Neural cell (in vitro differentiated cells): ENCODE data around the gene IRAK2. TPM values are rescaled to one million over a fixed set of nuclear protein-coding genes. Genes with fewer than 3 reads are reported as not detected.

Experiments used
- H2AFZ ChIP-seq: fragments of 200-600, 300-800 bp; sonication (generic), shearing (Covaris generic); 2 replicates; pipeline ENCODE4 v1.6.0; 2014; ENCODE audit warnings: low read depth, mild to moderate bottlenecking, antibody characterized with exemption, low read length, moderate library complexity
- H3F3A ChIP-seq: fragments of 200-600 bp; shearing (Covaris generic); 2 replicates; pipeline ENCODE4 v1.6.1; 2016; ENCODE audit warnings: mild to moderate bottlenecking, moderate library complexity, mixed read lengths, antibody characterized with exemption, low read length; ENCODE audit not compliant: insufficient read depth, poor library complexity, severe bottlenecking
- H3K27ac ChIP-seq: fragments of 200-600, 300-800 bp; sonication (generic), shearing (Covaris generic); 2 replicates; pipeline ENCODE4 v1.5.1; 2014; ENCODE audit warnings: mild to moderate bottlenecking, low read length, moderate library complexity
- H3K27me3 ChIP-seq: fragments of 300-800, 200-600 bp; sonication (generic), shearing (Covaris generic); 2 replicates; pipeline ENCODE4 v1.6.0; 2014; ENCODE audit warnings: mild to moderate bottlenecking, low read depth, low read length, moderate library complexity; ENCODE audit not compliant: insufficient read depth
- H3K36me3 ChIP-seq: fragments of 300-800, 200-600 bp; sonication (generic), shearing (Covaris generic); 2 replicates; pipeline ENCODE4 v1.5.1; 2014; ENCODE audit warnings: mild to moderate bottlenecking, antibody characterized with exemption, low read length, moderate library complexity; ENCODE audit not compliant: insufficient read depth
- H3K4me2 ChIP-seq: fragments of 300-800, 200-600 bp; sonication (generic), shearing (Covaris generic); 2 replicates; pipeline ENCODE4 v1.6.0; 2014; ENCODE audit warnings: mild to moderate bottlenecking, low read length
- H3K4me3 ChIP-seq: fragments of 300-800, 200-600 bp; sonication (generic), shearing (Covaris generic); 2 replicates; pipeline ENCODE4 v1.5.1; 2014; ENCODE audit warnings: mild to moderate bottlenecking, low read length, moderate library complexity
- H3K79me2 ChIP-seq: fragments of 200-600 bp; shearing (Covaris generic); replicated peaks from 2 replicates; pipeline ENCODE4 v1.6.0; 2014; ENCODE audit warnings: mild to moderate bottlenecking, low read length, moderate library complexity; ENCODE audit not compliant: insufficient read depth
- H3K9ac ChIP-seq: fragments of 300-800, 200-600 bp; sonication (generic), shearing (Covaris generic); 2 replicates; pipeline ENCODE4 v1.6.1; 2016; ENCODE audit warnings: mild to moderate bottlenecking, low read length, mixed read lengths
- H3K9me2 ChIP-seq: fragments of 200-600 bp; shearing (Covaris generic); 2 replicates; pipeline ENCODE4 v1.6.1; 2016; ENCODE audit warnings: mild to moderate bottlenecking, low read length, mixed read lengths; ENCODE audit not compliant: insufficient read depth
- H3K9me3 ChIP-seq: fragments of 200-600, 300-800 bp; sonication (generic), shearing (Covaris generic); 2 replicates; pipeline ENCODE4 v1.6.1; 2016; ENCODE audit warnings: mild to moderate bottlenecking, mixed run types, low read length, moderate library complexity, mixed read lengths
- H4K20me1 ChIP-seq: fragments of 200-600 bp; shearing (Covaris generic); 2 replicates; pipeline ENCODE4 v1.6.1; 2016; ENCODE audit warnings: mild to moderate bottlenecking, mixed run types; ENCODE audit not compliant: insufficient read depth
- EP300 ChIP-seq: fragments of 450-650 bp; conservative IDR thresholded peaks from 2 replicates; pipeline ENCODE4 v1.6.1; 2014; ENCODE audit warnings: antibody characterized with exemption, mild to moderate bottlenecking, moderate library complexity; ENCODE audit not compliant: poor library complexity, severe bottlenecking
- EZH2 ChIP-seq: fragments of 200-600, 300-800 bp; shearing (Covaris generic), sonication (generic); IDR thresholded peaks from 2 replicates; pipeline ENCODE4 v1.6.1; 2014; ENCODE audit warnings: antibody characterized with exemption, low read length, borderline replicate concordance, mild to moderate bottlenecking; ENCODE audit not compliant: insufficient read depth, poor library complexity, severe bottlenecking
- MXI1 ChIP-seq: fragments of 450-650 bp; conservative IDR thresholded peaks from 2 replicates; pipeline ENCODE4 v1.6.1; 2014; ENCODE audit warnings: antibody characterized with exemption, mild to moderate bottlenecking; ENCODE audit not compliant: poor library complexity, severe bottlenecking
- POLR2AphosphoS5 ChIP-seq: IDR thresholded peaks from 2 replicates; pipeline ENCODE4 v1.6.1; 2012
- RAD21 ChIP-seq: fragments of 450-650 bp; conservative IDR thresholded peaks from 2 replicates; pipeline ENCODE4 v1.6.1; 2014; ENCODE audit warnings: antibody characterized with exemption, mild to moderate bottlenecking, moderate library complexity
- REST ChIP-seq: IDR thresholded peaks from 2 replicates; pipeline ENCODE4 v1.6.1; 2012; ENCODE audit warnings: borderline replicate concordance
- SMC3 ChIP-seq: fragments of 450-650 bp; conservative IDR thresholded peaks from 2 replicates; pipeline ENCODE4 v1.6.1; 2014; ENCODE audit warnings: antibody characterized with exemption, mild to moderate bottlenecking, moderate library complexity; ENCODE audit not compliant: poor library complexity
- TAF1 ChIP-seq: IDR thresholded peaks from 2 replicates; pipeline ENCODE4 v1.6.1; 2012; ENCODE audit warnings: low read depth
- polyA plus RNA-seq: library from polyadenylated mRNA; depleted of rRNA; stranded (reverse); fragments of >200 nt; gene quantifications from 2 replicates; pipeline ENCODE4 v1.2.3, GENCODE V29; 2014
- TF ChIP-seq, protein P1 (sequence below): fragments of 450-650 bp; IDR thresholded peaks from 2 replicates; pipeline ENCODE4 v1.5.1; 2014; ENCODE audit warnings: antibody characterized with exemption, mild to moderate bottlenecking, moderate library complexity; ENCODE audit not compliant: poor library complexity, severe bottlenecking

The IRAK2 gene
- polyA plus RNA-seq, 1 donor from 2014 or later: 0.84 TPM

DNA sequence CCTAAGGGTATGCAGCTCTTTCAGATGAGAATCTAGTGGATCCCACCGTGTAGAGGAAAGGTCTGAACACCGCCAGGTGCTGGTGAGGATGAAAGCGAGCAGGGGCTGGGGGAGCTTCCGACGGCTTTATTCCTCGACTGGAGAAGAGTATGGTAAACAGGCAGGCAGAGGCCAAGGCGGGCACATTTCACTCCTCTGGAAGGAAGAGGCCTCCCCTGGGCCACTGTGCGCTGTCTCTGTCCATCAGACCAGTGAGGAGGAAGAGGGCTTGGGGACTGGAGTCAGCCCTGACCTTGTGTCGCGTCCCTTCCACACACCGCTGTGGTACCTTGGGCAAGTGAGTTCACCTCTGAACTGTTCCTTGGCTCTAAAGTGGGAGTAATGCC, 123.8 kb downstream of the IRAK2 start:
- no peak overlapping the region for H2AFZ ChIP-seq
- H3K4me3 ChIP-seq: no peak overlapping the region
- H3K4me2 ChIP-seq: no peak overlapping the region
- H3K9me2 ChIP-seq: no peaks in the 10 kb centered on the region
- TF ChIP-seq, protein P1, sequence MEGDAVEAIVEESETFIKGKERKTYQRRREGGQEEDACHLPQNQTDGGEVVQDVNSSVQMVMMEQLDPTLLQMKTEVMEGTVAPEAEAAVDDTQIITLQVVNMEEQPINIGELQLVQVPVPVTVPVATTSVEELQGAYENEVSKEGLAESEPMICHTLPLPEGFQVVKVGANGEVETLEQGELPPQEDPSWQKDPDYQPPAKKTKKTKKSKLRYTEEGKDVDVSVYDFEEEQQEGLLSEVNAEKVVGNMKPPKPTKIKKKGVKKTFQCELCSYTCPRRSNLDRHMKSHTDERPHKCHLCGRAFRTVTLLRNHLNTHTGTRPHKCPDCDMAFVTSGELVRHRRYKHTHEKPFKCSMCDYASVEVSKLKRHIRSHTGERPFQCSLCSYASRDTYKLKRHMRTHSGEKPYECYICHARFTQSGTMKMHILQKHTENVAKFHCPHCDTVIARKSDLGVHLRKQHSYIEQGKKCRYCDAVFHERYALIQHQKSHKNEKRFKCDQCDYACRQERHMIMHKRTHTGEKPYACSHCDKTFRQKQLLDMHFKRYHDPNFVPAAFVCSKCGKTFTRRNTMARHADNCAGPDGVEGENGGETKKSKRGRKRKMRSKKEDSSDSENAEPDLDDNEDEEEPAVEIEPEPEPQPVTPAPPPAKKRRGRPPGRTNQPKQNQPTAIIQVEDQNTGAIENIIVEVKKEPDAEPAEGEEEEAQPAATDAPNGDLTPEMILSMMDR: no peak
- no peak for TF ChIP-seq EP300
- no peak for TF ChIP-seq REST
- no peak for TF ChIP-seq SMC3
- no peak for TF ChIP-seq RAD21
- no peak for TF ChIP-seq EZH2
- TF ChIP-seq POLR2AphosphoS5: no peak
- TF ChIP-seq TAF1: no peak
- TF ChIP-seq MXI1: no peak
- no peak overlapping the region for H3K27ac ChIP-seq
- no peaks in the 10 kb centered on the region for H4K20me1 ChIP-seq
- H3F3A ChIP-seq: no peaks in the 10 kb centered on the region
- no peaks in the 10 kb centered on the region for H3K9me3 ChIP-seq
- no peaks in the 10 kb centered on the region for H3K27me3 ChIP-seq
- no peaks in the 10 kb centered on the region for H3K79me2 ChIP-seq
- no peaks in the 10 kb centered on the region for H3K36me3 ChIP-seq
- H3K9ac ChIP-seq: no peak overlapping the region

- no peaks in the 10 kb centered on the region for H3K9me3 ChIP-seq
- no peaks in the 10 kb centered on the region for H3K36me3 ChIP-seq
- TF ChIP-seq, protein P1: no peak
- TF ChIP-seq MXI1: no peak
- H2AFZ ChIP-seq: no peak overlapping the region
- no peak overlapping the region for H3K9ac ChIP-seq
- H4K20me1 ChIP-seq: no peaks in the 10 kb centered on the region
- no peaks in the 10 kb centered on the region for H3K27me3 ChIP-seq
- H3K79me2 ChIP-seq: no peaks in the 10 kb centered on the region
- no peak overlapping the region for H3K27ac ChIP-seq
- H3K4me3 ChIP-seq: no peak overlapping the region
- H3K4me2 ChIP-seq: no peak overlapping the region
- no peaks in the 10 kb centered on the region for H3K9me2 ChIP-seq
- H3F3A ChIP-seq: no peaks in the 10 kb centered on the region
Measured at GRCh38 chr3:10289077-10289476, 124.4 kb downstream of the IRAK2 start.
